Thymus (tissue), 14 donors: ENCODE measurements around the gene MAOB. TPM values are rescaled to one million over a fixed set of nuclear protein-coding genes. Genes with fewer than 3 reads are reported as not detected.
A peak's percentile ranks its signal among the peaks of the same experiment; 100 is the strongest.
"Not testable (repeated sequence)": the region's sequence is repeated elsewhere in the genome, so short reads cannot be mapped to it uniquely, and the experiment has no call there.

ENCODE experiments used
- DNase-seq, 9 donors: peaks; one replicate each; pipeline ENCODE4 v3.0.0-alpha.2; 2013; ENCODE audit warnings: low spot score in 9 of 9, low read depth in 6 of 9, missing footprints in 1 of 9
- H3K27ac ChIP-seq, 2 donors: one replicate each; pipeline ENCODE4 v1.5.1; 2013; ENCODE audit warnings: control low read depth in 1 of 2, low read depth in 1 of 2, low read length in 1 of 2, mild to moderate bottlenecking in 1 of 2, moderate library complexity in 1 of 2
- H3K27me3 ChIP-seq, 2 donors: one replicate each; pipeline ENCODE4 v1.5.1; 2013; ENCODE audit warnings: low read length in 1 of 2; ENCODE audit not compliant: control insufficient read depth in 2 of 2, insufficient read depth in 1 of 2
- H3K36me3 ChIP-seq, 2 donors: one replicate each; pipeline ENCODE4 v1.5.1; 2013; ENCODE audit warnings: low read length in 1 of 2, mild to moderate bottlenecking in 1 of 2, moderate library complexity in 1 of 2; ENCODE audit not compliant: control insufficient read depth in 2 of 2, insufficient read depth in 2 of 2
- H3K4me1 ChIP-seq, 2 donors: one replicate each; pipeline ENCODE4 v1.5.1; 2013; ENCODE audit warnings: low read length in 2 of 2; ENCODE audit not compliant: control insufficient read depth in 2 of 2, insufficient read depth in 2 of 2
- H3K4me3 ChIP-seq, 2 donors: one replicate each; pipeline ENCODE4 v1.5.1; 2013; ENCODE audit warnings: low read length in 2 of 2, control low read depth in 1 of 2, mild to moderate bottlenecking in 1 of 2
- H3K9me3 ChIP-seq, 2 donors: one replicate each; pipeline ENCODE4 v1.5.1; 2013; ENCODE audit warnings: low read length in 1 of 2, mild to moderate bottlenecking in 1 of 2; ENCODE audit not compliant: control insufficient read depth in 2 of 2, insufficient read depth in 1 of 2
- WGBS: extraction: QIAGEN DNeasy Blood & Tissue Kit; methylation state at CpG from one replicate; pipeline ENCODE4 v1.1.7; 2013; 5-methylcytosine and 5-hydroxymethylcytosine counted together
- long read RNA-seq, 10 donors: transcript quantifications; one replicate each; lab custom pipeline, GENCODE V29; 2026
- polyA plus RNA-seq: library from polyadenylated mRNA; stranded (reverse); fragments of 200-250 nt; gene quantifications from one replicate; pipeline ENCODE4 v1.2.3, GENCODE V29; 2013
- total RNA-seq: library from RNA; stranded (reverse); fragments of 120-200 nt; gene quantifications from one replicate; pipeline ENCODE4 v1.2.4, GENCODE V29; 2013
- donor health status: healthy.

MAOB gene
- total RNA-seq = 0.85 TPM
- polyA plus RNA-seq = 5.0 TPM
- long read RNA-seq, donor 1 = 0 reads
- long read RNA-seq, donor 2 = 0 reads
- long read RNA-seq, donor 3, partial matches to known transcripts = 0 of 2 reads
- long read RNA-seq, donor 3, other reads (novel, unspliced or antisense) = 0 of 2 reads
- long read RNA-seq, donor 4, partial matches to known transcripts = 0 of 1 reads
- long read RNA-seq, donor 4, other reads (novel, unspliced or antisense) = 0 of 1 reads
- long read RNA-seq, donor 5, transcript MAOB-201 (15 exons, 2,566 nt) = major isoform, 5 of 5 reads
- long read RNA-seq, donor 5, partial matches to known transcripts = 0 of 5 reads
- long read RNA-seq, donor 5, other reads (novel, unspliced or antisense) = 0 of 5 reads
- long read RNA-seq, donor 6, partial matches to known transcripts = 0 of 1 reads
- long read RNA-seq, donor 6, other reads (novel, unspliced or antisense) = 0 of 1 reads
- long read RNA-seq, donor 7 = 0 reads
- long read RNA-seq, donor 8, partial matches to known transcripts = 0 of 1 reads
- long read RNA-seq, donor 8, other reads (novel, unspliced or antisense) = 0 of 1 reads
- long read RNA-seq, donor 9 = 0 reads
- long read RNA-seq, donor 10 = 0 reads

- H3K4me3 ChIP-seq = peak within 1 kb of the TSS in 1 of 2 donors; percentile 29
- DNase-seq = no peak
- no peaks in the 10 kb centered on the region for H3K4me1 ChIP-seq
- no peaks in the 10 kb centered on the region for H3K9me3 ChIP-seq
- WGBS = 2% methylated on average over 36 of the region's 36 CpGs
- no peaks in the 10 kb centered on the region for H3K36me3 ChIP-seq
- no peak within 1 kb of the TSS for H3K27ac ChIP-seq
- H3K27me3 ChIP-seq = peaks cover 0 to 25% of the 10 kb centered on the region in 2 donors
Measured at GRCh38 chrX:43882294-43882681, at the start of gene MAOB. Gene MAOB (minus strand): TSS chrX:43882450. CDS start chrX:43882299, 151 bp downstream.

GRCh38 chrX:43922032-43922431 lies 39.8 kb upstream of the MAOB start:
- H3K27ac ChIP-seq, DNase-seq, H3K9me3 ChIP-seq, H3K36me3 ChIP-seq, H3K4me3 ChIP-seq, H3K27me3 ChIP-seq, H3K4me1 ChIP-seq: not testable (repeated sequence)
- WGBS = 97% methylated on average over 3 of the region's 3 CpGs

GRCh38 chrX:43910772-43911171 lies 28.5 kb upstream of the MAOB start:
- not testable (repeated sequence) for H3K36me3 ChIP-seq, DNase-seq, H3K4me1 ChIP-seq, H3K27ac ChIP-seq, H3K9me3 ChIP-seq, H3K27me3 ChIP-seq, H3K4me3 ChIP-seq
- WGBS = 97% methylated on average over 8 of the region's 8 CpGs

- H3K27me3 ChIP-seq = no peaks in the 10 kb centered on the region
- 86% methylated on average over 1 of the region's 1 CpG for WGBS
- H3K4me1 ChIP-seq = no peaks in the 10 kb centered on the region
- no peak overlapping the region for H3K27ac ChIP-seq
- DNase-seq = no peak
- no peaks in the 10 kb centered on the region for H3K9me3 ChIP-seq
- no peak overlapping the region for H3K4me3 ChIP-seq
- no peaks in the 10 kb centered on the region for H3K36me3 ChIP-seq
Measured at GRCh38 chrX:43910012-43910411, 27.8 kb upstream of the MAOB start.

- no peaks in the 10 kb centered on the region for H3K9me3 ChIP-seq
- H3K36me3 ChIP-seq = no peaks in the 10 kb centered on the region
- DNase-seq = no peak
- H3K27me3 ChIP-seq = no peaks in the 10 kb centered on the region
- H3K27ac ChIP-seq = no peak overlapping the region
- WGBS = 100% methylated on average over 1 of the region's 1 CpG
- H3K4me1 ChIP-seq = no peaks in the 10 kb centered on the region
- no peak overlapping the region for H3K4me3 ChIP-seq
Measured at GRCh38 chrX:43909141-43909540, 26.9 kb upstream of the MAOB start.

- Histone ChIP-seq H3K9me3 (no peaks in the 10 kb centered on the region), H3K27ac (no peak overlapping the region), H3K4me1 (no peaks in the 10 kb centered on the region), H3K4me3 (no peak overlapping the region), H3K36me3 (no peaks in the 10 kb centered on the region), H3K27me3 (no peaks in the 10 kb centered on the region)
- no peak for DNase-seq
- WGBS = 93% methylated on average over 5 of the region's 5 CpGs
Measured at GRCh38 chrX:43899878-43900815, 17.9 kb upstream of the MAOB start.

GRCh38 chrX:43898406-43899035 lies 16.3 kb upstream of the MAOB start:
- DNase-seq = no peak
- Histone ChIP-seq H3K9me3 (no peaks in the 10 kb centered on the region), H3K36me3 (no peaks in the 10 kb centered on the region), H3K27me3 (no peaks in the 10 kb centered on the region), H3K4me3 (no peak overlapping the region), H3K27ac (no peak overlapping the region), H3K4me1 (no peaks in the 10 kb centered on the region)
- WGBS = 98% methylated on average over 5 of the region's 5 CpGs

GRCh38 chrX:43897290-43897689 lies 15.0 kb upstream of the MAOB start:
- H3K9me3 ChIP-seq = no peaks in the 10 kb centered on the region
- WGBS = 92% methylated on average over 4 of the region's 4 CpGs
- no peaks in the 10 kb centered on the region for H3K36me3 ChIP-seq
- H3K4me1 ChIP-seq = no peaks in the 10 kb centered on the region
- DNase-seq = no peak
- H3K27me3 ChIP-seq = no peaks in the 10 kb centered on the region
- no peak overlapping the region for H3K4me3 ChIP-seq
- H3K27ac ChIP-seq = no peak overlapping the region
